ENCODE results near the gene NOP53. TPM values are rescaled to one million over a fixed set of nuclear protein-coding genes. Genes with fewer than 3 reads are reported as not detected.

The NOP53 gene
- polyA plus RNA-seq, 1 donor (not counting 4 experiments of a cell fraction or from before 2014, with no cell fraction given), result 80.2 TPM

- no peak overlapping the region for H3K9ac ChIP-seq (ENCODE audit: control insufficient read depth, extremely low read depth, insufficient read depth, low read length)
- H3K36me3 ChIP-seq (ENCODE audit: control insufficient read depth in 2 of 2, extremely low read depth in 1 of 2, insufficient read depth in 2 of 2, low read length in 2 of 2), result no peaks in the 10 kb centered on the region
- FAIRE-seq (no peak), DNase-seq (ENCODE audit: low read depth, low spot score) (no peak)
- dilution Hi-C loops (cut with MboI; ENCODE audit: extremely low pct_ligation_motif_present, low sequenced_read_pairs), result no loop called here
- H3K4me2 ChIP-seq (ENCODE audit: control insufficient read depth, extremely low read depth, insufficient read depth, low read depth, low read length), result no peak overlapping the region
- TF ChIP-seq, protein P1, sequence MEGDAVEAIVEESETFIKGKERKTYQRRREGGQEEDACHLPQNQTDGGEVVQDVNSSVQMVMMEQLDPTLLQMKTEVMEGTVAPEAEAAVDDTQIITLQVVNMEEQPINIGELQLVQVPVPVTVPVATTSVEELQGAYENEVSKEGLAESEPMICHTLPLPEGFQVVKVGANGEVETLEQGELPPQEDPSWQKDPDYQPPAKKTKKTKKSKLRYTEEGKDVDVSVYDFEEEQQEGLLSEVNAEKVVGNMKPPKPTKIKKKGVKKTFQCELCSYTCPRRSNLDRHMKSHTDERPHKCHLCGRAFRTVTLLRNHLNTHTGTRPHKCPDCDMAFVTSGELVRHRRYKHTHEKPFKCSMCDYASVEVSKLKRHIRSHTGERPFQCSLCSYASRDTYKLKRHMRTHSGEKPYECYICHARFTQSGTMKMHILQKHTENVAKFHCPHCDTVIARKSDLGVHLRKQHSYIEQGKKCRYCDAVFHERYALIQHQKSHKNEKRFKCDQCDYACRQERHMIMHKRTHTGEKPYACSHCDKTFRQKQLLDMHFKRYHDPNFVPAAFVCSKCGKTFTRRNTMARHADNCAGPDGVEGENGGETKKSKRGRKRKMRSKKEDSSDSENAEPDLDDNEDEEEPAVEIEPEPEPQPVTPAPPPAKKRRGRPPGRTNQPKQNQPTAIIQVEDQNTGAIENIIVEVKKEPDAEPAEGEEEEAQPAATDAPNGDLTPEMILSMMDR (optimal IDR thresholded peaks at IDR 0.05 in 1 of 3, IDR thresholded peaks at IDR 0.05 in 1 of 3, conservative IDR thresholded peaks at IDR 0.05 in 1 of 3; ENCODE audit: extremely low read depth in 1 of 3, insufficient read depth in 2 of 3, low read length in 3 of 3), result no peak
- no peak for TF ChIP-seq EZH2 (IDR thresholded peaks at IDR 0.05; ENCODE audit: low read length)
- no peak overlapping the region for H2AFZ ChIP-seq (ENCODE audit: control insufficient read depth, low read length)
- H3K4me1 ChIP-seq (ENCODE audit: control insufficient read depth, extremely low read depth, insufficient read depth, low read length), result peaks cover 6% of the 10 kb centered on the region
- no peak overlapping the region for H3K27ac ChIP-seq (ENCODE audit: control insufficient read depth, insufficient read depth, low read length)
- H3K79me2 ChIP-seq (ENCODE audit: control insufficient read depth, insufficient read depth, low read length), result no peaks in the 10 kb centered on the region
- no peaks in the 10 kb centered on the region for H3K27me3 ChIP-seq (ENCODE audit: control insufficient read depth, extremely low read depth, insufficient read depth, low read length)
- no peaks in the 10 kb centered on the region for H3K9me1 ChIP-seq (ENCODE audit: control insufficient read depth, extremely low read depth, insufficient read depth, low read length)
- H3K9me3 ChIP-seq (ENCODE audit: control insufficient read depth, low read depth, low read length), result no peaks in the 10 kb centered on the region
- no peak overlapping the region for H3K4me3 ChIP-seq (ENCODE audit: control insufficient read depth in 2 of 3, extremely low read depth in 1 of 3, insufficient read depth in 2 of 3, low read depth in 1 of 3, low read length in 3 of 3)
- H4K20me1 ChIP-seq (ENCODE audit: control insufficient read depth, extremely low read depth, insufficient read depth, low read length), result no peaks in the 10 kb centered on the region
Observed at GRCh38 chr19:47794526-47794925, 49.2 kb downstream of the NOP53 start.

- Histone ChIP-seq H3K9me1 (ENCODE audit: control insufficient read depth, extremely low read depth, insufficient read depth, low read length) (no peaks in the 10 kb centered on the region), H3K27ac (ENCODE audit: control insufficient read depth, insufficient read depth, low read length) (no peak overlapping the region), H3K4me1 (ENCODE audit: control insufficient read depth, extremely low read depth, insufficient read depth, low read length) (no peaks in the 10 kb centered on the region), H3K4me3 (ENCODE audit: control insufficient read depth in 2 of 3, extremely low read depth in 1 of 3, insufficient read depth in 2 of 3, low read depth in 1 of 3, low read length in 3 of 3) (no peak overlapping the region), H3K79me2 (ENCODE audit: control insufficient read depth, insufficient read depth, low read length) (no peaks in the 10 kb centered on the region), H3K27me3 (ENCODE audit: control insufficient read depth, extremely low read depth, insufficient read depth, low read length) (no peaks in the 10 kb centered on the region), H3K9ac (ENCODE audit: control insufficient read depth, extremely low read depth, insufficient read depth, low read length) (no peak overlapping the region), H3K36me3 (ENCODE audit: control insufficient read depth in 2 of 2, extremely low read depth in 1 of 2, insufficient read depth in 2 of 2, low read length in 2 of 2) (no peaks in the 10 kb centered on the region), H2AFZ (ENCODE audit: control insufficient read depth, low read length) (no peak overlapping the region), H4K20me1 (ENCODE audit: control insufficient read depth, extremely low read depth, insufficient read depth, low read length) (no peaks in the 10 kb centered on the region), H3K9me3 (ENCODE audit: control insufficient read depth, low read depth, low read length) (no peaks in the 10 kb centered on the region), H3K4me2 (ENCODE audit: control insufficient read depth, extremely low read depth, insufficient read depth, low read depth, low read length) (no peak overlapping the region)
- no peak for TF ChIP-seq EZH2 (IDR thresholded peaks at IDR 0.05; ENCODE audit: low read length)
- TF ChIP-seq, protein P1 (optimal IDR thresholded peaks at IDR 0.05 in 1 of 3, IDR thresholded peaks at IDR 0.05 in 1 of 3, conservative IDR thresholded peaks at IDR 0.05 in 1 of 3; ENCODE audit: extremely low read depth in 1 of 3, insufficient read depth in 2 of 3, low read length in 3 of 3), result no peak
- DNase-seq (ENCODE audit: low read depth, low spot score) (no peak), FAIRE-seq (no peak)
- dilution Hi-C loops (cut with MboI; ENCODE audit: extremely low pct_ligation_motif_present, low sequenced_read_pairs), result no loop called here
Observed at GRCh38 chr19:47796785-47797184, 51.4 kb downstream of the NOP53 start.

All from keratinocyte (primary cell).